H1 (cell line): Measurements from ENCODE around the gene HDDC3. TPM values are rescaled to one million over a fixed set of nuclear protein-coding genes. Genes with fewer than 3 reads are reported as not detected.

ENCODE experiments used
- CBX8 ChIP-seq: fragments of 300-800, 300-1000 bp; sonication (generic); IDR thresholded peaks from 2 replicates; pipeline ENCODE4 v1.7.1; 2016; ENCODE audit warnings: low read depth, low read length, borderline replicate concordance
- polyA plus RNA-seq, 7 experiments: library from polyadenylated mRNA; depleted of rRNA in 3 of 7; stranded (reverse) in 5 of 7; unstranded in 2 of 7; fragments of >200 nt in 5 of 7; fragments of 200-250 nt in 2 of 7; gene quantifications; 1 replicate in 5 of 7; 2 replicates in 1 of 7; 4 replicates in 1 of 7; pipeline versions ENCODE4 v1.2.1 to v1.2.3, GENCODE V29; 2011 to 2013; ENCODE audit warnings: missing spikeins in 2 of 7, mixed read lengths in 2 of 7
- total RNA-seq: library from RNA; stranded (reverse); fragmentation: NEBNext Ultra II Directional; extraction: Animal tissue kit (Norgen Biotek cat#: 25700); gene quantifications from 2 replicates; pipeline ENCODE4 v1.2.1, GENCODE V29; 2021

HDDC3 gene
- total and polyA plus RNA-seq, 2 of the 8 experiments (the other 6 are each of a cell fraction or from before 2014, with no cell fraction given), result 16.3 to 16.5 TPM

GRCh38 chr15:90903733-90904536, 28.4 kb downstream of the HDDC3 start (continued):
- no peak for TF ChIP-seq CBX8
